SK-N-DZ (cell line): Measurements from ENCODE around the gene CMIP.

Source experiments
- DNase-seq: peaks from one replicate; pipeline ENCODE4 v3.0.0-alpha.2; 2015; ENCODE audit warnings: low spot score

CMIP gene

DNA sequence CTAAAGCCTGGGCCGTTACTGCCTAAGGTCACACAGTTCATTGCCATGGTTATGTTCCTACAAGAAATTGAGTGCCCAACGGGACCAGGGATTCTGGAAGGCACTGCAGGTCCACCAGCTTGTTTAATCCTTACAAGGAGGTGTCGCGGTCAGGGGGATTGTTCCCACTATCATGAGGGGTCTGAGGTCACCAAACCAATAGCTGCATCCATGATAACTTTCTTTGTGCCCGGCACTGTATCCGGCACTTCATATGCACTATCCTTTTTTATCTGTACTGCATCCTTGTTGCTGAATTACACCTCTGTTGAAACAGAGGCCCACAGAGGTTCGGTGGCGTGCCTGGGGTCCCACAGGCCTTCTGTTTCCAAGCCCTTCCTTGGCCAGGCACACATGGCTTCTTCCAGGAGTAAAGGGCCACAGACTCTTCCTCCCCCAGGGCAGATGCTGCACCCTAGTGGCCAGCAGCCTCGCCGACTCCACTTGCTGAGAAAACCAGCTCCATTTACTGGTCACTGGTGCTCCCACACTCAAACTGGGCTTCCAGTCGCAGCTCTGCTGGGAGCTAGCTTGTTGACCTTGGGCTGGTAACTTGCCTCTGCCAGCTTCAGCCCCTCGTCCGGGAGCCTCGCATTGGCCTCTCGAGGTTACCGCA, 252.5 kb downstream of the CMIP start:
- peak; percentile 43 for DNase-seq

DNA sequence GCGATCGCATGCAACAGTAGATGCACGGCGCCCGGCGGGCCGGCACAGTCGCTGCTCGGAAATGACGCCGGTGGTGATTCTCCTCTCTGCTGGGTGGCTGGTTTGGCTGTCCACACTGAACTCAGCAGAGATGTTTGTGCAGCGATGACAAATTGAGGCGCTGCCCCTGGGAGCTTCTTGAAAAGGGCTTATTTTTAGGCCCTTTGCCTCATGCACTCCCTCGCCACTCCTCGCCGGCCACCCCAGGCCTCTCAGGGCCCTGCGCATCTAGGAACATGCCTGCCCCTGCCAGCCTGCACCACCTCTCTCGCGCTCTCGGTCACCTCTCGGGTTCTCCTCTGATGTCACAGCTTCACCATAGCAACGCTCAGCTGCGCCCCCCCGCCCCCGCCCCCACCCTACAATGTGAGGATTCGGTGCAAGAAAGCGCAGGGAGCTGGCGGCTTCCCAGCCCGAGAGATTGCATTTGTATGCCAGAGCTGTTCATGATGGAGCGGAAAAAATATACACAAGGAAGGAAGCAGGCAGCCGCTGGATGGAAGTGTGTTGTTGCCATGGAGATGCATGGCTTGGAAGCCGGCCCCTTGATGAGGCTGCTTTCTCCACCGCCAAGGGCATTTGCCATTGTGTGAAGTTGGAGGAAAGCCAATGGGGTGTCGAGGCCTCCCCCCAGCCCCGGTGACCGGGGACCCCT, 253.2 kb downstream of the CMIP start:
- DNase-seq, result no peak

DNA sequence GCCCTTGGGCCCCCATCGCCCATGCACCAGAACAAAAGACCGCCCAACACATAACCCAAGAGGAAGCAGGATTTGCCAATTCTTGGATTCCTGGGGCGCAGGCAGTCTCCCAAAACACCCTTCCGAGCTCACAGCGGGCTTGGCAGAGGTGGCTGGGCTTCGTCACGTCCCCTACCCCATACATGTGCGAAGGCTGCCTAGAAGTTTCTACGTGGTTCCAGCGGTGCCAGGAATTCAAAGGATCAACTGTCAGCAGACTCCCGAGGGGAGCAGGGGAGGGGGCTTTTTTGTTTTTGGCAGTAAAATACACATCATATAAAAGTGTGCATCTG, 253.7 kb downstream of the CMIP start:
- DNase-seq, result no peak

DNA sequence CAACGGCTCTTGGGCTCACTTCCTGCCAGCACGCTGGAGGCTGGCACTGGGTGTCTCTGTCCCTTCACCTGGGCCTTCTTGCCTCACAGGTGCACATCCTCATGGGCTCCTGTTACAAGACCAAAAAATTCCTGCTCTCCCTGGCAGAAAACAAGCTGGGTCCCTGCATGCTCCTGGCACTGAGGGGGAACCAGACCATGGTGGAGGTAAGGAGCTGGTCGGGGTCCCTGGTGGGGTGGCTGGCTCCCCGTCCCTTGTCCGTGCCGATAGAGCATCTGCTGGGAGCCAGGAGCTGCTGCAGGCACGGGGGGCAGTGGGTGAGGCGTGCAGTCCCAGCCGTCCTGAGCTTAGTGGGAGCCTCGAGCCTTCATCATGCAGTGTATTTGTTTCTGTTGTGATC, 255.0 kb downstream of the CMIP start:
- no peak for DNase-seq

DNA sequence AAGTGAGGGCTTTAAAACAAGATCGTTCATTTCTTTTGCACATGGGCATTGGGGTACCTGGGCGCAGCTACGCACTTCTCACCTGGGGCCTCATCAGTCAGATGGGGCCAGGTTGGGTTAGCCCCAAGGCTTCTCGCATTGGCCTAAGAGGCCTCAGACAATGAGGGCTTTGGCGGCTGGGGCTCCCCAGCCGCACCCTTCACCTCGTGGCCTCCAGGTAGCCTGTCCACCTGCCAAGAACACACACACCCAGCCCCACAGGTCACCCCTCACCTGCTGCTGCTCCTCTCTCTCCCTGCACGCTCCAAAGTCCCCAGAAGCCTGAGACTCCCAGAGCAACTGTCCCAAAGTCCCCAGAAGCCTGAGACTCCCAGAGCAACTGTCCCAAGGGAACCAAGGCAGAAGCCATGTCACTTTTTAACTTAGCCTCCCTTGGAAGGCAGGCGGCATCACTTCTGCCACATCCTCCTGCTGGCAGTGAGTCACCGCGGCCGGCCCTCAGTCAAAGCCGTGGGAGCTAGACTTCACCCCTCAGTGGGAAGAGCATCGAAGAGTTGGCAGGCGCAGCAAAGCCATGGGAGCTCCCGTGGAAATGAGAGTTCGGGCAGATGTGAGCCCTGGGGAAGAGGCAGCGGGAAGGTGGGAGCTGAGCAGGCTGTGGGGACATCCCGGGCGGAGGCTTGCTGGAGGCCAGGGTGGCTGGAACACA, 255.6 kb downstream of the CMIP start:
- DNase-seq, result no peak

DNA sequence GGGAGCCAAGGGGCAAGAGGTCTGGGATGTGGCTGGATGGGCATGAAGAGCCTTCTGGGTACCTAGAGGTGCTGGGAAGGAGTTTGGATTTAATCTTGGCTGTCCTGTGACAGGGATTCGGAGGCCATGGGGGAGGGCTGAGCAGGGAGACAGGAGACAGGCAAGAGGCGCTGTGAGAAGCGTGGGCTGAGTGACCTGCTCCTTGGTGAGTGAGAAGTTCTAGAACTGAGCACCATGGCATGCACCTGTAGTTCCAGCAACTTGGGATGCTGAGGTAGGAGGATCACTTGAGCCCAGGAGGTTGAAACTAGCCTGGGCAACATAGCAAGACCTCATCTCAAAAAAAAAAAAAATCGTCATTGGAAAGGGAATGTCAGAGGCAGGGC, 256.2 kb downstream of the CMIP start:
- no peak for DNase-seq

DNA sequence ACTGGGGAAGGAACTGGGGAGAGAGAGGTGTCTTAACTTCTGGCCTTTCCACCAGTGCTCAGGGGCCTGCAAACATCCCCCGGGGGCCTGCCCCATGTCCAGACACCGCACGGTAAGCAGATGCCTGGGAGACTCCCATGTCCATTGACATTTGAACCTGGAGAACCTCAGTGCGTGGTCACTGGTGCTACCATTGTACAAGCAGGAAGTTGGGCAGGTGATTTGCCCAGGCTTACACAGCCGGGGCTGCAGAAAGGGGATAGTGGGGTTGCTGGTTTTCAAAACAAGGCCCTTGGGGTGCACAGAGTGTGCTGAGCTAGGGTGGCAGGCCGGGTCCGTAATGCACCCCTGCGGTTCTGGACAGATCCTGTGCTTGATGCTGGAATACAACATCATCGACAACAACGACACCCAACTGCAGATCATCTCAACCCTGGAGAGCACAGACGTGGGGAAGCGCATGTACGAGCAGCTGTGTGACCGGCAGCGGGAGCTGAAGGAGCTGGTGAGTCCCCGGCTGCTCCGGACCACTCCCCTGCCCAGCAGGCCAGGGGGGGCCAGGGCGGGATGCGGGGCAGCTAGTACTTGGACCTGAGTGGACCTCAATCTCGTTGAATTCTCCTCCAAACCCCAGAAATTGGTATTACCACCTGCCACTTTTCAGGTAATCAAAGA, 256.8 kb downstream of the CMIP start:
- DNase-seq, result no peak

DNA sequence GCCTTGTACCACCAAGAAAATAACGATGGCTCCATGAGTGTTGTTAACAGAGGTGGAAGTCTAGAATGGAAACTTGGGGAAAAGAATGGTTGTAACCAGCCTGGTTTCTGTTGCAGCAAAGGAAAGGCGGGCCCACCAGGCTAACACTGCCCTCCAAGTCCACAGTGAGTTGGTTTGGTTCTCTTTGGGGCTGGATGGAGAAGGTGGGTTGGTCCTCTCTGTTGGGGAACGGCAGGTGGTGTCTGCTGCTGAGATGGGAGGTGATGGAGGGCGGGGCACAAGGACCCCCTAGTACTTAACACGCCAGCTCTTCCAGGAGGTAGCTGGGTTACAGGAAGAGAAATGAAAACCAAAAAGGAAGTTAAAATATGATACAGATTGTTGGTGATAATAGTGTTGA, 257.9 kb downstream of the CMIP start:
- DNase-seq, result no peak

DNA sequence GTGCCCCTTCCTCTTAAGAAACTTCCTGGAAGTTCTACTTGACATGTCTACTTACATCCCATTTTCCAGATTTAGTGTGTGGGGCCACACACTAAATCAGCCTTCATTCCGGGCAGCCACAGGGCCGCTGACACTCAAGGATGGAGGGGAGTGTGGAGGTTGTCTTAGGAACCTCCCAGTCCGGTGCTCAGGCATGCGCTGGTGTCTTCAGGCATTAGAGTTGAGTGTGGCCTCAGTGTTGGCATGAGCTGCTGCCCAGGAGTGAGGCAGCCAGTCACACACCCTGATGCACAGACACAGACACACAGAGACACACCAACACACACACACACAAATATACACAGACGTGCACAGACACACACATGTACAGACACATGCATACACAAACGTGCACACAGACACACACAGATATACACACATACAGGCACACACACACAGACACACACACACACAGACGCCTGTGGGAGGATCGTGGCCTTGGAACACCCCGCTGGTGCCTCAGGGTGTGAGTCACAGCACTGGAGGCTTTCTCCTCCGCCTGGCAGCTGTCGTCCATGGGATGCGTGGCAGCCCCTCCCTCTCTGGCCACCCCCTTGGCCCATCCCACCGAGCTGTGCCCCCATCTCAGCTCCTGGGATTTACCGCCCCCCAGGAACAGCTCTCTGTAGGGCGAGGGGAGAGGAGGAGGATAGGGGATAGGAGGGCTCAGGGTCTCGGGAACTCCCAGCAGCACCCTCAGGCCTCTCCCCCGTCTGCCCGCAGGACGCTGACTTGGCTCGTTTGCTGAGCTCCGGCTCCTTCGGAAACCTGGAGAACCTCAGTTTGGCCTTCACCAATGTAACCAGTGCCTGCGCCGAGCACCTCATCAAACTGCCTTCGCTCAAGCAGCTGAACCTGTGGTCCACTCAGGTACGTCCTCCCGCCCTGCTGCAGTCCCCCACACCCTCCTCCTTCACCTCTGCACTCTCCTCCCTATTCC, 258.9 kb downstream of the CMIP start:
- no peak for DNase-seq

DNA sequence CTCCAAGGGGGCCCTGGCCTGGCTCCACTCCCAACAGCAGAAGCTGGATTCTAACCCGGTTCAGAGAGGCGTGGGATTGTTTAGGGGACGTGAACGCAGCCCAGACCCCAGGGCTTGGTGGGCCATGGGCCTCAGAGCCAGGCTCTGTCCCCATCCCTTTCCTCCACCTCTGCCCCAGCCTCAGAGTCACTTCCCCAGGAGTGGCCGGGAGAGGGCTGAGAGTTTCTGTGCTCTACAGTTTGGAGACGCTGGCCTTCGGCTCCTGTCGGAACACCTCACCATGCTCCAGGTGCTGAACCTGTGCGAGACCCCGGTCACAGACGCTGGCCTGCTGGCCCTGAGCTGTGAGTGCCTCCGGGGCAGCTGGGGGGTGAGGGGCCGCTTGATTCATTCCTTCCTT, 260.7 kb downstream of the CMIP start:
- no peak for DNase-seq

DNA sequence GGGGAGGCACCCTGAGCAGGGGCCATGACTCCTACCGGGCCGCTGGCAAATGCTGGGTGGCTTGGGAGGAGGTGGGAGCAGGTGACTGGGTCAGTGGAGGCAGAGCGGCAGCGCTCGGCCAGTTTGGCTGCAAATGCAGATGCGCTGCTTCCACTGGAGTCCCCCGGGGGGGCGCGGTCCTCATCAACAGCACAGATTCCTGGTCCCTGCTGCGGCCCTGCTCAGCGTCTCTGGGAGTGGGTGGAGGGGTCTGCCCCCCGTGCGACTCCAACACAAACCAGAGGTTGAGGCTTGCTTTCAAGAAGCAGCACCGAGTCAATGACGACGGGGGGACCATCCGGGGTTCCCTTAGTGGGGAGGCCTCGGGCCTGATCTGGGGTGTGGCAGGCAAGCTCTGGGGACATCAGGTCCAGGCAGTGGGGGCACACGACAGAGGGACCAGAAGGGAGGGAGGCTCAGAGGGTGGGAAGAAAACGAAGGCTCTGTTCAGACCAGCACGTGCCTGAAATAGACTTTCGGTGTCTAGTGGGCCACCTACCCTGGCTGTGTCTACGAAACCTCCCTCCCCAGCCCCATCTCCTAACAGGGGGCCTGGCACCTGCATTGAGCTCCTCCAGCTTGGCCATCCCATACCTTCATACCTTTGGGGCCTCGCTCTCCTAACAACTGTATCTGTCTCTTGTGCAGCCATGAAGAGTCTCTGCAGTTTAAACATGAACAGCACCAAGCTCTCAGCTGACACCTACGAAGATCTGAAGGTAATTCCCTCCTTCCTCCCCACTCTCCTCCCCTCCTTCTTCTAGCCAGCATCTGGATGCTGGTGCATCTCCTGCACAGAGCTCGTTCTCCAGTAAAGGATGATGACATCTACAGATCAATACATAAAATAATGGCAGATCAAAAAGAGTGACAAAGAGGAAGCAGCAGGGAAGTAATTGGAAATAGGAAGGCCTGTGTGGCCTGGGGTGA, 262.0 kb downstream of the CMIP start:
- DNase-seq, result no peak

DNA sequence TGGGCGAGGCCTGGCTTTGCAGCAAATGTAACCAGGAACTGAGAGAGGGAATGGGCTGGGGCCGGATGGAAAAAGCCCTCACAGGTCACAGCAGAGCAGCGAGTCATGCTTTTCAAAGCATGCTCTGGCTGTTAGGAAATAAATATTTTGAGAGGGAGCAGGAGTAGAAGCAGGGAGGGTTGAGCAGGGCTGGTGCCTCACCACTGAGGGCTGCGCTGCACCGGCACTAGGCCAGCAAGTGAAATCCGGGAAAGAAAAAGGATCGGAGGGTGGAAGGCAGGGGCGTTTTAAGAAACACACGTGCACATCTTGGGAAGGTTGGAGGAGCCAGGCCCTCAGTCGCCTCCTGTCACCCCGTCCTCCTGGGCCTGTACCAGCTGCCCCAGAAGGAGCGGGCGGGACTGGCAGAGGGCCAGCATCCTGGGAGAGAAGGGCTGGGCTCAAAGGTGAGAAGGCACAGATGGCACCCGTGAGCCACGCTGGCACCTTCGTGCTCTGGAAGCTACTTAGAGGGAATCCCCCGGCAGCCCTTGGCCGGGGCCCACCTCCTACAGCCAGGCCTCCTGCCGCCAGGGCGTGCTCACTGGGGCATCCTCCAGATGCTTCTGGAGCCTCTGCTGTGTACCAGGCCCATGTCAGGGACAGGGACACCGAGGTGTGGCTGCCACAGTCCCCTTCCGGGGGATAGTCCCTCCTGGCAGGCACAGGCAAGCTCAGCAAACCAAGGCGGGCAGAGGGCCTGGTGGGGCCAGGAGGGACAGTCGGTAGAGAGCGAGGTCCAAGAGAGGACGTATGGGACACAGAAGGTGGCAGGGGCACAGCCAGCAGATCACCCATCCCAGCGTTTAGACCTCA, 263.0 kb downstream of the CMIP start:
- no peak for DNase-seq

DNA sequence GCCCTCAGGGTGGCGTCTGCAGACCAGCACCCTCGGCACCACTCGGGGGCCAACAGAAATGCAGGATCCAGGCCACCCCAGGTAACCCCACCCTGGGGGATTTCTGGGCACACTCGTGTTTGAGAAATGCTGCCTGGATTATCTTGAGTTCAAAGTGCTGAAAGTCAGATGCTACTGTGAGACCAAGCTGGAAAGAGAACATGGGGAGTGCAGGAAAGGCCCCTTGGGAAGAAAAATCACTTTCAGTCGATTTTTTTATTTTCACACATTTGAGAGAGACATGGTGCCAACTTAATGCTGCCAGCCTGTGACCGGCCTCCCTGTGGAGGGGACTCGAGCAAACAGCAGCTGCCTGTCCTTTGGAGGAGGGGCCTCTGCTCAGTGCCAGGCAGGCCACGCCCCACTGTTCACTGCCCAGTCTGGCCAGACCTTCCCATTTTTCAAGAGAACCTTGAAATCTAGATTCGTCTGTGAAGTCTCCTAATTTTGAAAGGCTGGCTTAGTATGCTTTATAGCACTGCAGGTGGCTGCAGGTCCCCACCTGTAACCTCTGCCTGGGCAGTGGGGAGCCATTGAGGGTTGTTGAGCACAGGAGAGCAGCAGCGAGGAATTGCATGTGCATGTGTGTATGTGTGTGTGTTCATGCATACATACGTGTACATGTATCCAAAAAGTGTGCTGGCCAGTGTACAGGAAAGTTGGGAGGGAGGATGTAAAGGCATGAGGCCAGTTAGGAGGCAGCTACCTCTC, 263.8 kb downstream of the CMIP start:
- no peak for DNase-seq

DNA sequence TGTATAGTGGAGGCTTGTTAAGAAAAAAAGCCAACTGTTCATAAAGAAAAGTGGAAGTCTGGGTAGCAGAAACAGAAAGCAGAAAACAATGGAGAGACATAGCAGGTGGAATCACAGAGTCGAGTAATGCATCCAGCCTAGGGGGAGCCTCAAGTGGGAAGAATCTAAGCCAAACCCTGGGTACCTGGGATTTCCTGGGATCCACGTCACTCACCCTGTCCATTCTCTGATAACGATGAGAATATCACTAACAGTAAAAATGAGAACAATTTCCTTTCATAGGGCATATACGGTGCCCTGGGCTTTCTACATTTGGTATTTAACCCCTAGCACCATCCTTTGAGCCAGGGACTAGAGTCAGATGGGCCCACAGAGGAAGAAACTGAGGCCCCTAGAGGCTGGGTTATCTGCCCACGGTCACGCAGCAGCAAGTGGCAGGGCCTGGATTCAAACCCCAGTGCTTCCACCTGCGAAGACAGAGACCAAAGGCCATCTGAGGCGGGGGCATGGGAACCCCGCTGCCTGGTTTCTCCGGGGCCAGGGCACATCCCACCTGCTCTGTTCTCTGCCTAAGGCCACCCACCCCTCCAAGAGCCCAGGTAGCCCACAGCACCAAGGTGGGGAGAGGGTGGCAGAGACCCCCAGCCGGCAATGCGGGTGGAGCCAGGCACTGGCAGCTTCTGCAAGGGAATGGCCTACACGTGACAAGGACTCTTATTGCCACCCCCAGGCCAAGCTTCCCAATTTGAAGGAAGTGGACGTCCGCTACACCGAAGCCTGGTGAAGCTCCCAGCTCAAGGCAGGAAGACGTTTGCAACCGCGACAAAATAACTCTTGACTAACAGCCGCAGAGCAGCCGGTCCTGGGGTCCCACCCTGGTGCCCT, 264.6 kb downstream of the CMIP start:
- no peak for DNase-seq

DNA sequence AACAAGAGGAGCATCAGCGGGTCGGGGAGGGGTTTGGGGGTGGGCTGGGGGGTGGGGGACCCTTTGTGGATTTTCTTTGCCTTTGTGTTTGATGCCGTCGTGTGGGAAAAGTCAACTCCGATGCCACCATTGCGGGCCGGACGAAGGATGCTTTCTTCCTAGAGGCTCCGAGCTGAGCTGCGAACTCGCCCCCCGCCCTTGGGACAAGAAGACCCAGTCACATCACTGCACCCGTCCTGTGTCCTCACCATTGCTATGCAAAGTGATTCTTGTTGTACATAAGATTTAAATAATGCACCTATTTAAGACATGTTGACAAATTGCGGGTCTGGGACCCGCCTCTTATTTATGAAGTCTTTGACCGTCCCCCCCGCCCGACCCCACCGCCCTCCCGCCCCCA, 265.4 kb downstream of the CMIP start:
- DNase-seq, result no peak

DNA sequence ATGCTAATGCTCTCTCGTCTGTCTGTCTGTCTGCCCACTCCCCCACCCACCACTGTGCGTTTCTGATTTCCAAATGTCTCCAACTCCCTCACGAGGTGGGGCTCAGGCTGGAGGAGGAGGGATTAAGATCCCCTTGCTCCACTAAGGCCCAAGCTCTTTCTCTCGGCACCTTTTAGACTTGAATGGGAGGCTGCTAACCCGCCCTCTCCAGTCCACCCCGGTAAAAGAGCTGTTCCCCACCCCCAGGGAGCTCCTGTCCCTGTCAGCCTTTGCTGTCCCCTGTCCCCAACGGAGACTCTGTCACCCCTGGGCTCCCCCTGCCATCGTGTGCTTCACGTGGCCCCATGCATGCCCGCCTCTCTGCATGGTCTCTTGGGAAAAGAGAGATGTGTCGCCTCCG, 266.0 kb downstream of the CMIP start:
- DNase-seq, result no peak

DNA sequence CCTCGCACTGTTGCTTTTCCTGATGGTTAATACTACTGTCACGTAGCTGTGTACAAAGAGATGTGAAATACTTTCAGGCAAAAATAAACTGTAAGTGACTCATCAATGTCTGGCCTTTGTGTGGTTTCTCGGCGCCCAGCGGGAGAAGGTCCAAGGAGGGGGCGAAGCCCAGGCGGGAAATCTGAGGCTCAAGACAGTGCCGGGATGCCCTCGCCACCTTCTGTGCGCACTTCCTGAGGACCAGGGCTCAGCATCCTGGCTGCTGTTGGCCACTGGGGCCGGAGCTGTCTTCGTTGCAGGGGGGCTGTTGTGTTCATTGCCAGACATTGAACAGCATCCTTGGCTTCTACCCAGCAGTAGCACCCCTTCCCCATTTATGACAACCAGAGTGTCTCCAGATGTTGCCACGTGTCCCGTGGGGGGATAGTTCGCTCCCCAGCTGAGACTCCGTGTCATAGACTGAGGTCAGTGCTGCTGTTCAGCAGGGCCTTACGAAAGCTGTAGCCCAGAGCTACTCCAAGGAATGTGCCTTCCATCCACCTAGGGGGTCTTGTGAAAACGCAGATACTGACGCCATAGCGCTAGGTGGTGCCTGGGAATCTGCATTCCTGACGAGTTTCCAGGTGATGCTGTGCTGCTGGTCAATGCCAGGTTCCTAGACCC, 267.2 kb downstream of the CMIP start:
- DNase-seq, result no peak
